Measurements from ENCODE around the gene GRB10.

DNA sequence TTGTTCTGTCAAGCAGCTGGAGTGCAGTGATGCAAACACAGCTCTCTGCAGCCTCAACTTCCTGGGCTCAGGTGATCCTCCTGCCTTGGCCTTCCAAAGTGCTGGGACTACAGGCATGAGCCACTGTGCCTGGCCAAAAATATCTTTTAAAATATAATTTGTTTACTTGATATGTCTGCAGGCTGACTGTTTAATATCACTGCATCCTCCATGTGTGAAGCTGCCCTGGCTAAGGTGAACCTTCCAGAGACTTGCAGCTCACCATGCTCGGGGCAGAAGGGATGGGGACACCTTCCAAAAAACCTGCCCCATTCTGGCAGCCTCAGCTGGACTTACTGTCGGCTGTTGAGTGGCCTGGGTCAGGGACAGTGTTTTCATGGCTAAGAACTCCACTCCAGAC, 159.9 kb downstream of the GRB10 start:
- TF ChIP-seq, protein P1, sequence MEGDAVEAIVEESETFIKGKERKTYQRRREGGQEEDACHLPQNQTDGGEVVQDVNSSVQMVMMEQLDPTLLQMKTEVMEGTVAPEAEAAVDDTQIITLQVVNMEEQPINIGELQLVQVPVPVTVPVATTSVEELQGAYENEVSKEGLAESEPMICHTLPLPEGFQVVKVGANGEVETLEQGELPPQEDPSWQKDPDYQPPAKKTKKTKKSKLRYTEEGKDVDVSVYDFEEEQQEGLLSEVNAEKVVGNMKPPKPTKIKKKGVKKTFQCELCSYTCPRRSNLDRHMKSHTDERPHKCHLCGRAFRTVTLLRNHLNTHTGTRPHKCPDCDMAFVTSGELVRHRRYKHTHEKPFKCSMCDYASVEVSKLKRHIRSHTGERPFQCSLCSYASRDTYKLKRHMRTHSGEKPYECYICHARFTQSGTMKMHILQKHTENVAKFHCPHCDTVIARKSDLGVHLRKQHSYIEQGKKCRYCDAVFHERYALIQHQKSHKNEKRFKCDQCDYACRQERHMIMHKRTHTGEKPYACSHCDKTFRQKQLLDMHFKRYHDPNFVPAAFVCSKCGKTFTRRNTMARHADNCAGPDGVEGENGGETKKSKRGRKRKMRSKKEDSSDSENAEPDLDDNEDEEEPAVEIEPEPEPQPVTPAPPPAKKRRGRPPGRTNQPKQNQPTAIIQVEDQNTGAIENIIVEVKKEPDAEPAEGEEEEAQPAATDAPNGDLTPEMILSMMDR (IDR thresholded peaks at IDR 0.05; ENCODE audit: control extremely low read depth in 1 of 3, insufficient read depth in 1 of 3, low read depth in 1 of 3, low read length in 3 of 3) = no peak
- TF ChIP-seq RAD21 (IDR thresholded peaks at IDR 0.05 in 1 of 2, conservative IDR thresholded peaks at IDR 0.05 in 1 of 2; ENCODE audit: low read depth in 2 of 2, low read length in 2 of 2) (no peak), NRF1 (IDR thresholded peaks at IDR 0.05; ENCODE audit: low read depth, low read length) (no peak)

Data from H1 (cell line).